Kidney epithelial cell (primary cell): ENCODE results near the gene RHBG. TPM values are rescaled to one million over a fixed set of nuclear protein-coding genes. Genes with fewer than 3 reads are reported as not detected.

Experiments used
- DNase-seq: peaks from one replicate; pipeline ENCODE4 v3.0.0-alpha.2; 2010; ENCODE audit warnings: low read depth
- H3K27me3 ChIP-seq: 2 replicates; pipeline ENCODE4 v1.6.0; 2011; ENCODE audit warnings: low read length; ENCODE audit not compliant: control insufficient read depth, insufficient read depth
- H3K36me3 ChIP-seq: 2 replicates; pipeline ENCODE4 v1.5.1; 2011; ENCODE audit warnings: low read length; ENCODE audit not compliant: control insufficient read depth, insufficient read depth
- H3K4me3 ChIP-seq: 2 replicates; pipeline ENCODE4 v1.5.1; 2011; ENCODE audit warnings: low read depth, mild to moderate bottlenecking, control low read depth, low read length
- total RNA-seq: library from RNA; depleted of rRNA; stranded (reverse); fragments of >200 nt; gene quantifications from 2 replicates; pipeline ENCODE4 v1.2.3, GENCODE V29; 2015
- TF ChIP-seq, protein P1 (sequence below): IDR thresholded peaks from 2 replicates; pipeline ENCODE4 v1.5.1; 2011; ENCODE audit warnings: mild to moderate bottlenecking, moderate library complexity, low read length, control low read depth, inconsistent platforms; ENCODE audit not compliant: insufficient read depth, poor library complexity, severe bottlenecking

The RHBG gene
- total RNA-seq, 1 donor from 2014 or later: not detected

DNA sequence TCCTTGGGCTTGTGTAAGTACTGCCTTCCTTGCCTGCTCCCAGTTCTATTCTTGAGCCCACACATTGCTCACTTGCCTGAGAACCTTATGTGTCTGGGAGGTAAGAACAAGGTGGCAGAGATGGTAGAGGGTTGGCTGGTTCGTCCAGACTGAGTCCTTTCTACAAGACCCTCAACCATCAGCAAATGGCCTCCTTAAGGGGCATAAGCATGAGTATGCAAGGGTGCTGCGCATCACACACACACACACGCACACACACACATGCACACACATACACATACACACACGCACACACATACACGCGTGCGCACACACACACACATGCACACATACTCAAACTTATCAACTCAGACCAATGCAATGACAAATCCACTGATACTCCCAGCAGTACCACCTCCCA lies 56.9 kb downstream of the RHBG start:
- H3K36me3 ChIP-seq: no peaks in the 10 kb centered on the region
- TF ChIP-seq, protein P1, sequence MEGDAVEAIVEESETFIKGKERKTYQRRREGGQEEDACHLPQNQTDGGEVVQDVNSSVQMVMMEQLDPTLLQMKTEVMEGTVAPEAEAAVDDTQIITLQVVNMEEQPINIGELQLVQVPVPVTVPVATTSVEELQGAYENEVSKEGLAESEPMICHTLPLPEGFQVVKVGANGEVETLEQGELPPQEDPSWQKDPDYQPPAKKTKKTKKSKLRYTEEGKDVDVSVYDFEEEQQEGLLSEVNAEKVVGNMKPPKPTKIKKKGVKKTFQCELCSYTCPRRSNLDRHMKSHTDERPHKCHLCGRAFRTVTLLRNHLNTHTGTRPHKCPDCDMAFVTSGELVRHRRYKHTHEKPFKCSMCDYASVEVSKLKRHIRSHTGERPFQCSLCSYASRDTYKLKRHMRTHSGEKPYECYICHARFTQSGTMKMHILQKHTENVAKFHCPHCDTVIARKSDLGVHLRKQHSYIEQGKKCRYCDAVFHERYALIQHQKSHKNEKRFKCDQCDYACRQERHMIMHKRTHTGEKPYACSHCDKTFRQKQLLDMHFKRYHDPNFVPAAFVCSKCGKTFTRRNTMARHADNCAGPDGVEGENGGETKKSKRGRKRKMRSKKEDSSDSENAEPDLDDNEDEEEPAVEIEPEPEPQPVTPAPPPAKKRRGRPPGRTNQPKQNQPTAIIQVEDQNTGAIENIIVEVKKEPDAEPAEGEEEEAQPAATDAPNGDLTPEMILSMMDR: no peak
- H3K4me3 ChIP-seq: no peak overlapping the region
- peaks cover 86% of the 10 kb centered on the region for H3K27me3 ChIP-seq
- DNase-seq: no peak

DNA sequence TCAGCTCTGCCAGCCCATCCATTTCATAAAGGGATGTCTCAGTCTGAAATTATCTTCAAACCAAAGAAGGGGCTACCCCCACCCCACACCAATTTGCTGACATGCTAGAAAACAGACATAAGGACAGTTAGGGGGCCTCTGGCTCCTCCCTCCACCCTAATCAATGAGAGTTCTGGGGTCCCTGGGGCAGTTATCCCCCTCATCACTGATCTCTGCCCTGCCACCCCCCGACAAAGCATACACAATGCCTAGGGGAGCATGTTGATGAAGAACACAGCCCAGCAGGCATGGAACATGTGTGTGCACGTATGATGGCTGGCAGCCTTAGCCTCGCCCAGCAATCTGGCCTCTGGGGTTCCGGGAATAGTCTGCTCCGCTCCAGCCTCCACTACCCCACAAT lies 58.9 kb downstream of the RHBG start:
- H3K36me3 ChIP-seq: no peaks in the 10 kb centered on the region

DNA sequence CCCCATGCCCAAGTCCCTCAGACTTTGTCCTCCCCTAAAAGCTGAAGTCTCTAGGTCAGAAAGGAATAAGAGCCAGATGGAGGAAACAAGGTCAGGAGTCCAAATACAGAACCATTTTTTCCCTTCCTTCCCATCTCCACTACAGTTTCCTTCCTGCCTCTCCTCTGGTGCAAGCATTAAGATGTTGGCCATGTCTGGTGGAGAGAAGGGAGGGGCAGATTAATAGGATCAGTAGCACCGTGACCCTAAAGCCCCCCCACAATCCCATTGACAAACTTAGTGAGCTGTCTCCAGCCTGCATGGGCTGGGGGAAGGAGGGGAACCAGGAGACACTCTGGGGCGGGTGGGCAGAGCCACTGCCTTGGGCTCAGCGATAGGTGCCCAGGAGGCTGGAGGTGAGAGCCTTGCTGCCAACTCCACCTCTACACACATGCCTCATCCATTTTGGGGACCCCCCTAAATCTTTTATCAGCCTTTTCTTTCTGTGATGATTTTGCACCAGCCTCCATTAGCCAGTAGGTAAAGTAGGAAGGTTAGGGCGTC lies 59.8 kb downstream of the RHBG start:
- Histone ChIP-seq H3K27me3 (peaks cover 83% of the 10 kb centered on the region), H3K4me3 (no peak overlapping the region), H3K36me3 (no peaks in the 10 kb centered on the region)
- no peak for DNase-seq
- TF ChIP-seq, protein P1: no peak

More for the DNA sequence above, 58.9 kb downstream of the RHBG start:
- TF ChIP-seq, protein P1: no peak
- no peak for DNase-seq
- no peak overlapping the region for H3K4me3 ChIP-seq
- peaks cover 82% of the 10 kb centered on the region for H3K27me3 ChIP-seq

DNA sequence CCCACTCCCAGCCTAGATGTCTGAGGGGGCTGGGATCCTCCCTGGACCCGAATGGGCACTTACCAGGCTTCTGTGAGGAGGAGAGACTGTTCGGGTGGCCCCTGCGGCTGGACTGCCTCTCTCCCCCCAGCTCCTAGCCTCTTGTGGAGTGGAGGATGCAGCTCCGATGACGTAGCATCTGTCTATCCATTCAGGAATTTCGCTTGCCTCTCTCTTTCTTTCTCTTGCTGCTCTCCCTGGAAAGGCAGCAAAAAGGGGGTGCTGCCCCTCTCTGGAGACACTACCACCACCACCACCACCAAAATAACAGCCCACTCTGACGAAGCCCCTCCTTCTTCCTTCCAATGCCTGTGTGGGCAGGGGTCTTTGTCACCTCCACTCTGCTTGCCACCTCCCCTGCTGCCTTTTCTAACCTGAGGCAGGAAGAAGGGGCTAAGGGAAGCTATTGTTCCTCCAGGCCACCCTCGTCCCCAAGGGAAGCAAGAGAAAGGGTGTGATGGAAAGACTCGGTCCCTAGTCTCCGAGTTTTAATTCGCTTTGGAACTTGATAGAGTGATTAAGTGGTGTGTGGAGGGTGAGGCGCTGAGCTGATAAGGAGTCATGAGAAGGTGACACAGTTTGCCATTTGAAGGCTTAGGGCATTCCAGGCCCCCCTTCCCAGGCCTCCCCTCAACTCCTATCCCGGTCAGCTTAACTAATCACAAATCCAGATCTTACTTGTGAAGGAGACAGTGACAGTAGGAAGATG lies 60.5 kb downstream of the RHBG start:
- peaks cover 85% of the 10 kb centered on the region for H3K27me3 ChIP-seq
- no peak overlapping the region for H3K4me3 ChIP-seq
- TF ChIP-seq, protein P1: no peak

DNA sequence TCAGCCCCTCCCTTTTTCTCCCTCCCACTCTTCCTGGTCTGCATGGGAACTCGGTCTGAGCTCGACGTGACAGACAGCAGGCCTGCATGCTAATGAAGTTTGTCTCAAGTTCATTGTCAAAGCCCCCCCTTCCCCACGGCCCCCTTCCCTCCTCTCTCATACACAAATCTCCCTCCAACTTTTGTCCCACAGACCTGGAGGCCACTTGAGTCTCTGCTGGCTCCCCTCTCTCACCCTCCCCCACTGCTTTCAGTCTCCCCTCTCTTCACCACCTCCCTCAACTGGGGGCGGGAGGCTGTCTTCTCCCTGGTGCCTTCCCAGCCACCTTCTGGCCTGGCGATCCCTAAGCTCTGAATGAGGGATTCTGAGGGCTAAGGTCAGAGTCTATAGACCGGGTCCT lies 61.3 kb downstream of the RHBG start:
- Histone ChIP-seq H3K4me3 (no peak overlapping the region), H3K36me3 (no peaks in the 10 kb centered on the region), H3K27me3 (peaks cover 88% of the 10 kb centered on the region)
- DNase-seq: no peak
- TF ChIP-seq, protein P1: no peak

More for the DNA sequence above, 60.5 kb downstream of the RHBG start:
- no peak for DNase-seq
- H3K36me3 ChIP-seq: no peaks in the 10 kb centered on the region
